ENCODE results near the gene LNX2.
"Not testable (repeated sequence)": the region's sequence is repeated elsewhere in the genome, so short reads cannot be mapped to it uniquely, and the experiment has no call there.

Gene LNX2

GRCh38 chr13:27638001-27638400 is 17.7 kb upstream of the LNX2 start:
- no peak overlapping the region for H3K4me3 ChIP-seq (ENCODE audit: low read depth, low read length)

- no peak overlapping the region for H3K4me3 ChIP-seq (ENCODE audit: low read depth, low read length)
Observed at GRCh38 chr13:27637289-27637626, 16.9 kb upstream of the LNX2 start.

- H3K4me3 ChIP-seq (ENCODE audit: low read depth, low read length) = no peak overlapping the region
Observed at GRCh38 chr13:27636589-27637288, 16.4 kb upstream of the LNX2 start.

GRCh38 chr13:27635266-27635665 is 14.9 kb upstream of the LNX2 start:
- no peak overlapping the region for H3K4me3 ChIP-seq (ENCODE audit: low read depth, low read length)

GRCh38 chr13:27634791-27635190 is 14.5 kb upstream of the LNX2 start:
- no peak overlapping the region for H3K4me3 ChIP-seq (ENCODE audit: low read depth, low read length)

GRCh38 chr13:27634231-27634630 is 13.9 kb upstream of the LNX2 start:
- no peak overlapping the region for H3K4me3 ChIP-seq (ENCODE audit: low read depth, low read length)

- H3K4me3 ChIP-seq (ENCODE audit: low read depth, low read length) = no peak overlapping the region
Observed at GRCh38 chr13:27632648-27633047, 12.3 kb upstream of the LNX2 start.

- H3K4me3 ChIP-seq (ENCODE audit: low read depth, low read length) = no peak overlapping the region
Observed at GRCh38 chr13:27632214-27632613, 11.9 kb upstream of the LNX2 start.

GRCh38 chr13:27631665-27632064 is 11.3 kb upstream of the LNX2 start:
- no peak overlapping the region for H3K4me3 ChIP-seq (ENCODE audit: low read depth, low read length)

- H3K4me3 ChIP-seq (ENCODE audit: low read depth, low read length) = no peak overlapping the region
Observed at GRCh38 chr13:27631156-27631555, 10.8 kb upstream of the LNX2 start.

- H3K4me3 ChIP-seq (ENCODE audit: low read depth, low read length) = not testable (repeated sequence)
Observed at GRCh38 chr13:27628766-27629165, 8.4 kb upstream of the LNX2 start.

GRCh38 chr13:27628081-27628480 is 7.8 kb upstream of the LNX2 start:
- H3K4me3 ChIP-seq (ENCODE audit: low read depth, low read length) = no peak overlapping the region

- no peak overlapping the region for H3K4me3 ChIP-seq (ENCODE audit: low read depth, low read length)
Observed at GRCh38 chr13:27627380-27627779, 7.1 kb upstream of the LNX2 start.

GRCh38 chr13:27625839-27626238 is 5.5 kb upstream of the LNX2 start:
- no peak overlapping the region for H3K4me3 ChIP-seq (ENCODE audit: low read depth, low read length)

- no peak overlapping the region for H3K4me3 ChIP-seq (ENCODE audit: low read depth, low read length)
Observed at GRCh38 chr13:27624071-27624470, 3.7 kb upstream of the LNX2 start.

GRCh38 chr13:27622881-27623280 is 2.6 kb upstream of the LNX2 start:
- peak overlapping the region; percentile 98 for H3K4me3 ChIP-seq (ENCODE audit: low read depth, low read length)

GRCh38 chr13:27622102-27622820 is 1.9 kb upstream of the LNX2 start:
- peak overlapping the region; percentile 98 for H3K4me3 ChIP-seq (ENCODE audit: low read depth, low read length)

GRCh38 chr13:27621366-27622101 is 1.2 kb upstream of the LNX2 start, which contains the start of gene POLR1D:
Gene POLR1D, plus strand, starts transcription at chr13:27621892. Its CDS starts 92 bp downstream, at chr13:27621984.
- peak within 1 kb of the TSS; percentile 98 for H3K4me3 ChIP-seq (ENCODE audit: low read depth, low read length)

GRCh38 chr13:27621116-27621365 is 712 bp upstream of the LNX2 start:
- peak overlapping the region; percentile 98 for H3K4me3 ChIP-seq (ENCODE audit: low read depth, low read length)

GRCh38 chr13:27619728-27620376 is 477 bp downstream of the LNX2 start:
- peak overlapping the region; percentile 77 for H3K4me3 ChIP-seq (ENCODE audit: low read depth, low read length)

GRCh38 chr13:27619093-27619727 is 1.1 kb downstream of the LNX2 start:
- H3K4me3 ChIP-seq (ENCODE audit: low read depth, low read length) = peak overlapping the region; percentile 77

Measured in iPS-11a (cell line).